ENCODE results near the gene PDE6B.
A peak's percentile ranks its signal among the peaks of the same experiment; 100 is the strongest.

The PDE6B gene

DNA sequence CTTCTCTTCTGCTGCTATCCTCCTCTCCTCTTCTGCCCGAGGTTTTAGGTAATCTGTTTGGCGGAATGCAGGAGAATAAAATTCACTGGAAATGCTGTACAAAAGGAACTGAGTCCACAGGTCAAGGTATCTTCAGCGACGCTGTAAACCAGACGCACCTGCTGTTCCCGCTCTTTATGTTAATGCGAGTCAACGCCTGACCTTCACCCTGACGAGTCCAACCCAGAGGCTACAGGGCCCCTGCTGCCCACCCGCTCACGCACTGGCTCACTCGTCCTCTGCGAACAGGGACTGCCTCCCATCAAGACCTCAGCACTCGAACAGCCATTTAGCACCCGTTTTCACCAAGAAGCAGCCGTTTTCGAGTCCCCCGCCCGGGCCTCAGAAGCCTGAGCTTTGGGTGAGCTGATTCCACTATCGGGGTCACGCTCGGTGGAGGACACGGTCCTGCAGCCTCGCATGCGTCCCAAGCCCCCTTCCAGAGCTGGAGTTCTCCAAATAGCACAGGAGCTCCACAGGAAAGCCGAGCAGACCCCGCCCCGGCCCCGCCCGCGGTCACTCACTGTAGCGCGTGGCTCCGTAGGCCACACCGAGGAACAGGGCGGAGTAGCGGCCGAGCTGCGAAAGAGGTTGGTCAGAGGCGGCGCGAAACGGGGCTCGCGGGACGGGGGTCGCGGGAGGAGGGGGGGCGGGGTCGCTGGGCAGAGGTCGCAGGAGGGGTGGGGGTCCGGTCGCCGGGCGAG, 48.1 kb downstream of the PDE6B start:
- no peak for DNase-seq

DNA sequence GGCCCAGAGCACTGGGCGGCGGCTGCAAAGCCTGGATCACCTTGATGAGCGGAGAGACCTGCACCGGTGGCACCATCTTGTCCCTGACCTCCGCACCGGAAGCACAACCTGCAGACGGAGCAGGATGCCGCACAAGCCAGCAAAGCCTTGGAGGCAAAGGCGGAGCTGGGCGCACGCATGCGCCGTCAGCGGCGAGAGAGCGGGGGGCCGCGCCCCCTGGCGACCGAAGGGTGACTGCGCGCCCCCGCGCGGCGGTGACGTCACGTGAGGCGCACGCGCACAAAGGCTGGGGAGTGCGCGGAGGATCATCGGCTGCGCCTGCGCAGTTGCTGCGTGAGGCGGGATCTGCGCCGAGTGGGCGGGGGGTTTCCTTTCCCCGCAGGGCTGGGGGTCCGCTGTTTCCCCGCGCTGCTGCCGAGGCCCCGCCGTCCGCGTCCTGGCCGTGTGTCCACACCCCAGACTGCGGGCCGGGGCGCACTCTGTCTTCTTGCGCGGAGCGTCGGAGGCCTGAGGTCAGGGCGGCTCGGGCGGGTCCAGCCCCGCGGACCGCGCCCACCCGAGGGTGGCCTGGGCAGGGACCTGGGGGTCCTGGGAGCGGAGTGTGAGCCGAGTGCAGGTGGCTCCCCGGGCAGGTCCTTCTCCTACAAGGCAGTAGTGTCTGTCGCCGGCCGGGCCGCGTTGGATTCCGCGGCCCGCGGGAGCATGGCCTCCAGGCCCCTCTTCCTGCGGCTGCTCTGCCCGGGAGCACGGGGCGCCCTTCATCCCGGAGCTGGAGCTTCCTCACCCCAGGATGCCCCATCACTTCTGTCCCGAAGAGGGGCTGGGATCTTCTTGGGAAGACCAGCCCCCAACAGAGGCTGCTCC, 49.0 kb downstream of the PDE6B start, which contains the start of the genes ATP5ME and MYL5:
ATP5ME (minus strand) TSS at position 105 of the 864 bp plus-strand sequence; CDS start at position 76, 29 bp downstream.
MYL5 (plus strand) TSS at position 371 of the 864 bp plus-strand sequence. CDS start 3,485 bp downstream, outside the sequence.
- DNase-seq: peak; percentile 99

DNA sequence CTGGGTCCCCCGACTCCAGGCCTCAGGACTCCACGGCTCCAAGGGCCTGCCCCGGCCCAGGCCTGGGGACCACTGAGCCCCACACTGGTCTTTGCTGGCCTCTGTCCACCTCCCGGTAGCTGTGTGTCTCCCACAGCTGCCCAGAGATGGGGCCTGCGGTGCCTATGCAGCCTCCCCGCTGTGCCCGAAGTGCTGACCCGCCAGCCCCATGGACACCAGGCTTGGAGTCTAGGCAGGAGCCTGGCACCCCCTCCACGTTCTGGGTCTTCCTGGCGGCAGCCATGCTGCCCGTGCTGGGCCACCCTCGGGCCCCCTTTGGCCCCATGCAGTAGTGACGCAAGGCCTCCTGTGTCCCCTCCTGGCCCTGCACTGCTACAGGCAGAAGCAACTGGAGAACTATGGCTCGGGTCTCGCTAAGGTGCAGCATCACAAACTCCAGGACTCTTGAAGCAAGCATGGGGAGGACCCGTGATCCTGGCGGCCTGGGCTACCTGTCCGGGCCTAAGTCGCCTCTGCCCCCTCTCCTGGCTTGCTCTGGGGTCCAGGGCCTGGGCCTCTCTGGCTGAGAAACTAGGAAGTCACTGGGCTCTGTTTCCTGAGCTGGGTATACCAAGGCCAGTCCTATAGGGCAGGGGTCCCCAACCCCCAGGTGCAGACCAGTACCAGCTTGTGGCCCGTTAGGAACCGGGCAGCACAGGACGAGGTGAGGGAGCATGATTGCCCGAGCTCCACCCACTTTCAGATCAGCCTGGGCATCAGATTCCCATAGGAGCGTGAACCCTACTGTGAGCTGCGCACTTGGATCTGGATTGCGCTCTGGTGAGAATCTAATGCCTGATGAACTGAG, 49.9 kb downstream of the PDE6B start:
- DNase-seq: no peak

DNA sequence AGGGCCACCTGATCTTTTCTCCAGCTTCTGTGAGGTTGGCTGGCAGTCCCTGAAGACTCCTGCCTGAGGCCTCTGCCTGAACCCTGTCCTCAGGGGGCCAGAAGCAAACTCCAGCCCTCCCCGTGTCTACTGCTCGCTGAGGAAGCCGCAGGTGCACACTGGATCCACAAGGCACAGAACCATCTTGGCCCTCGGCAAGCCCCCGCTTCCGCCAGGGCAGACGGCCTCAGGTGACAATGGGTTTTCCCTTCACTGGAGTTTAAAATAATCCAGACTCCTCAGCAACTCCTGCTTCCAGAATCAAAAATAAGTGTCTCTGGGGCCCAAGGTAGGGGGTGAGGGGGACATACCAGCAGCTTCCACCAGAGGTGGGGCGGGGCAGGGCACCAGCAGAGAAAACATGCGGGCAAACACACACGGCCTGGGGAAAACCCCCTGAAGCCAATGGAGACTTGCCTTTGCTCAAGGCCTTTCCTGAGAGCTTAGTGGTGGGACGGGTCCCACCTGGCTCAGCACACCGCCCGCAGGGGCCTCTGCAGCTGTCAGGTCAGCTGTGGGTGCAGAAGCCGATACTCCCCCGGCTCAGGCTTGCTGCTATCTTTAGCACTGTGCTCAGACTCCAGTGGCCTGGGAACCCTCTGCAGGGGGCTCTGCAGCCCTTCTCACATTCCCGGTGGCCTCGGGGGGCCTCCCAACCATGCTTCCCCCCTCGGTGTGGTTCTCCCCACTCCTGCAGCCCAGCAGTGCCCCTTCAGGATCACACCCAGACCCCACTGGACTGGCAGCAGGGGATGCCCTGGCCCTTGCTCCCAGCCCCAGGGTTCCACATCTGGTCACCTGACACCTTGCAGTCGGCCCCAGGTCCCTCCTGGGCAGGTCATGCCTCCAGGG, 50.9 kb downstream of the PDE6B start:
- DNase-seq: no peak

DNA sequence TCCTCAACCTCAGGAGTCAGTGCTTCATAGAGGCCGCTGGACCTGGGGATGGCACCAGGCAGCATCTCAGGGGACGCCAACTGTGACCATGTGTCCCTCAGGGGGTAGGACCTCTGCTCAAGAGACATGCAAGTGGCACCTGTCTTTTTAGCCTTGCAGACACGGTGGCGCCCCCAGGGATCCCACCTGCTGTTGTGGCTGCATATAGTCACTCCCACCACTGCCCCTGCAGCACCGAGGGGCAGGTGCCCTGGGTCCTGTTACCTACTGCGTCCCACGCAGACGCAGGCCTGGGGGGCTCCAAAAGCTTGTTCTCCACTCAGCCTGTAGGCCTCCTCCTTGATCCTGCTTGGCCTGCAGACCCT, 51.5 kb downstream of the PDE6B start:
- DNase-seq: no peak

DNA sequence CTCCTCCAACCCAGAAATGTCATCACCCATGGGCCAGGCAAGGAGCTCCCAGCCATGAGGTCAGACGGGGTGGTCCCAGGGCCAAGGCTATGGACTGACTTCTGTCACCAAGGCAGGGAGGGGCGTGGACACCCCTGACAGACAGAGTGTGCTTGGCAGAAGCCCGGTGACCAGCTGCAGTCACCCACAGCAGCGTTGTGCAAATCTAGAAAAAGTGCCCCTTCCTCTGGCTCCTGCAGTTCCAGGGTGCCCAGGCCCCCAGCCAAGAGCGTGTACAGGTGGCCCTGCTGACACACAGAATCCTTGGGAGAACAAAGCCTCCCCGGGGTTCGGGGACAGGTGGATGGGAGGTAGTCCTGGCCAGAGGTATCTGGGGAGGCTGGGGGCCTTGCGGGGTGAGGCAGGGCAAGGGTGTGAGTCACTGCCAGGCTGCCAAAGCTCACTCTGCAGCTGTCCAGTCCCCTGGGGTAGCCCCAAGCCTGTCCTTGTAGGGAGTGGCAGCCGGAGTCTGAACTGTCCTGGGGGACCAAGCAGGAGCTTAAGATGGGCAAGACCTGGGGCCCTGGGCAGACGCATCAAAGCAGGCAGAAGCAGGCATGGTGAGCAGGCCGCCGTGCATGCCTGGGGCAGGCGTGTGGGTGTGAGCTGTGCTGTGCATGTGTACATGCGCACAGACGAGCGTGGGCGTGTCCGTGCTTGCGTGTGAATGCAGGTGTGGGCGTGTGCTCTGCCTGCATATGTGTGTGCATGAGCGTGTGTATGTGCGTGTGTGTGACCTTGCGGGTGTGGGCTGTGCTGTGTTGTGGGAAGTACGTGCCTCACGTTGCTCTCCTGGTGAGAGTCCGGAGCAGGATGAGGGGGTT, 52.3 kb downstream of the PDE6B start:
- DNase-seq: no peak

DNA sequence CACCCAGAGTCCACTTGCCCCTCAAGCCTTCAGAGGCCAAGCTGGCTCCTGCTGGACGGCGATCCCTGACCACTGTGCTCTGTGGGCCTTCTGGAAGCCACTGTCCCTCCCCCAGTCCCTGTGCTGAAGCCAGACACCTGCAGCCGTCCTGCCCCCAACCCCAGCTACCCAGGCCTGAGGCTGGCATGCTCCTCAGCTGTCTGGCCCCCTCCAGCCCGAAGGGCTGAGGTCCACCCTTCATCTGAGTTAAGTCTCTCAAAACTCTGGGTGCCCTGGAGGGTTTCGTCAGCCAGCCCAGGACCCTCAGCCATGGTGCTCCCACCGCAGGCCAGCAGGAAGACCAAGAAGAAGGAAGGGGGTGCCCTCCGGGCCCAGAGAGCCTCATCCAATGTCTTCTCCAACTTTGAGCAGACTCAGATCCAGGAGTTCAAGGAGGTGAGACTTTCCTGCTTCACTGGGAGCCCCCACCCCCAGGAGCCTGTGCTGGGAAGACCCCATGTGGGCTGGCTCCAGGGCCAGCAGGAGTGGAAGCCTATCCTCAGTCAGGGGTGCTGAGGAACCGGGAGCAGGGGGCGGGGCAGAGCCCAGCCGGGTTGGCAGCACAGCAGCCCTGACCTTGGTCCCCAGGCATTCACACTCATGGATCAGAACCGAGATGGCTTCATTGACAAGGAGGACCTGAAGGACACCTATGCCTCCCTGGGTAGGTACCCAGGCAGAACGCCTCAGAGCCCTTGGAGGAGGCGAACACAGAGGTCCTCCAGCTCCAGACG, 53.1 kb downstream of the PDE6B start:
- DNase-seq: no peak

DNA sequence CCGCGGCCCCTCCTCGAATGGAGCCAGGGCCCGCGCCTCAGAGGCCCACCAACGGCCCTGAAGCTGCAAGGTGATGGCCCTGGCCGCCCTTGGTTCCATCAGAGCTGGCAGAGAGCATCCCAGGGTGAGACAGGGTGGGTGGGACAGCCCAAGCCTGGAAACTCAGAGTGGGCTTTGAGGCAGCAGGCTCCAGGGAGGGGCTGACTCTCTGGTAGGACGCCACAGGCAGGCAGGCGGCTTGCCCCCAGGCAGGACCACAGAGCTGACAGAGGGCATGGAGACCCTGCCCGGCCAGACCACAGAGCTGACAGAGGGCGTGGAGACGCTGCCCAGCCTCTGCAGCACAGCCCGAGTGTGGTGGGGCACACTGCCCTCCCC, 53.7 kb downstream of the PDE6B start:
- no peak for DNase-seq

DNA sequence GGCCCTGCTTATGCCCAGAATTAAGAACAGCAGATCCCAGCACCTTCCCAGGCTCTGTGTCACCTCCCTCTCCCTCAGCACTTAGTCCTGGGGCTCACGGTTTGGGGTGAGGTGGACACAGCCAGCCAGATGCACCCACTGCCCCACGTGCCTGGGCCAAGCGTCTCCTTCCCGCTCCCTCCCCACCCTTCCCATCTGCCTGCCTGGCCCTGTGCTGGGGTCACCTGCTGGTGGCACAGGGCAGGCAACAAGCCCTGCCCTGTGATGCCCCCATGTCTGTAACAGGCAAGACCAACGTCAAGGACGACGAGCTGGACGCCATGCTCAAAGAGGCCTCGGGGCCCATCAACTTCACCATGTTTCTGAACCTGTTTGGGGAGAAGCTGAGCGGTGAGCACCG, 54.3 kb downstream of the PDE6B start:
- no peak for DNase-seq

DNA sequence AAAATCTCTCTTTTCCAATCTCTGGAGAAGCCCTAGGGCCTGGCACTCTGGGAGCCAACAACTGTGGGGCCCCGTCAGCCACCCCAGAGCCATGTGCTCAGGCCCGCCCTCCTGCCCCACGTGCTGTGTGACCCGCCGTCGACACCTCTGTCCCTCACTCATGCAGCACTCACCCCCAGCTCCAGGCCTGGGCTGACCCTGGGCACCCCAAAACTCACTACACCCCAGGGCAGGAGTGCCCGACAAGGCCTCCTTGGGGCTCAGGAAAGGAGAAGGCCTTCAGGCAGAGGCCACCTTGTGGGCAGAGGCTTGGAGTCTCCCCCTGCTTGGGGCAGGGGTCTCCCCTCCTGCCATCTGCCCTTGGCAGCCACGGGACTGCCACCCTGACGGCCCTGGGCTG, 54.7 kb downstream of the PDE6B start:
- no peak for DNase-seq

DNA sequence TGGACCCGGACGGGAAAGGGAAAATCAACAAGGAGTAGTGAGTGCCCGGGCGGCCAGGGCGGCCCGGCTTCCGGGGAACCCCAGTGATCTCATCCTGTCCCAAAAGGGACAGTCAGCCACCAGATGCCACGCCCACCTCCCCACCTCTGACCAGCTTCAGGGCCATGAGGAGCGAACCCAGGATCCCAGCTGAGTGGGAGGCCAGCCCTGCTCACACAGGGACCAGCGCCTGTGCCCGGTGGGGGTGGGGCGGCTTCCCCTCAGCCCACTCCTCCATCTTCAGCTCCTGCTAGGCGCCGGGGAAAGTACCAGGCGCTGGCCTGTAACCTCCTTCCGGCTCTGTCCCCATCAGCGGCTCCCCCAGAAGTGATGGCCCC, 55.2 kb downstream of the PDE6B start:
- DNase-seq: no peak

DNA sequence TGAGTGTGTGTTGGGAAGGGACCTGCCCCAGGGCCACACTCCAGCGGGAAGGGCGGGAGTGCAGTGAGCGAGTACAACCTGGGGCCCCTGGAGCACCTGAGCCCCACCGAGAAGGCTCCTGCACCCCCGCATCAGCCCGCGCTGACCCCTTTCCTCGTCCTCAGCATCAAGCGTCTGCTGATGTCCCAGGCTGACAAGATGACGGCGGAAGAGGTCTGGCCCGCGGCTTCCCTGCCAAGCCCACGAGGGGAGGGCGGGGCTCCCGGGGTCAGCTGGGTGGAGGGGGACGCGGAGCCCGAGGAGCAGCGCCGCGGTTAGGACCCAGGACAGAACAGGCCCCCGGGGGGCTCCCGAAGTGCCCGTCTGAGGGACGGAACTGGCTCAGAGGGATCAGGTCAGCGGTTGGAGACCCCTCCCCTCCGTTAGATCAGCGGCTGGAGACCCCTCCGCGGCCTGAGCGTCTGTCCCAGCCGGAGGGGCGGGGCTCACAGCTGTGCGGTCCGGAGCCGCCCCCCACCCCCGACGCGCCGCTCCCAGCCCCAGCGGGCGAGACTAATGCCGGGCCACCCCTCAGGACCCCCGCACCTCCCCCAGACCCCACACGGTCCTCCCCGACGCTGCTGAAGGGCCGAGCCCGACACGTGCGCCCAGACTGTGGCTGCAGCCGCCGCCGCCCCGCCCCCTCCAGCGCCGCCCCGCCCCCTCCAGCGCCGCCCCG, 55.7 kb downstream of the PDE6B start:
- DNase-seq: peak; percentile 75

DNA sequence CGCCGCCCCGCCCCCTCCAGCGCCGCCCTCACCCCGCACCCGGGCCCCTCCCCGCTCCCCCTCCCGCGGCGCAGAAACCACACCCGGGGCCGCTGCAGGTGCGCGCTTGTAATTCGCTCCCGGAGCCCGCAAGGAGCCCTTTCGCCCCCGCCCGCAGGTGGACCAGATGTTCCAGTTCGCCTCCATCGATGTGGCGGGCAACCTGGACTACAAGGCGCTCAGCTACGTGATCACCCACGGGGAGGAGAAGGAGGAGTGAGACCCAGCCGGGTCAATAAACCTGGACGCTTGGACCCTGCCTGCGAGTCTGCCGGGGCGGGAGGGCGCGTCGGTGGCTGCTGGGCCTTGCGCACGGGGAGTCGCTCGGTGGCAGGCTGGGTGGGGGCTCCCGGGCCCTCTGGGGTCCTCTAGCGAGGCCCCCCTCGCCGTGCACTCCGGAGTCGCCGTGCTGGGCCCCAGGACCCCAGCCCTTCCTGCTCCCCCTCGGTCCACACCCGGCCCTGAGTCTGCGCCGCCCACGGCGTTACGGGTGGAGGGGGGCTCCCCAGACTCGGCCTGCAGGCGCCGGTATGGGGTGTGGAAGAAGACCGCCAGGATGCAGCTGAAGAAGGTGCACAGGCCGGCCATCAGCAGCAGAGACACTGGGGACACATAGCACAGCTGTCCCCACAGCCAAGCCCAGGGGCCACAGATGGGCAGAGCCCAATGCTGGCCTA, 56.5 kb downstream of the PDE6B start:
- DNase-seq: no peak

DNA sequence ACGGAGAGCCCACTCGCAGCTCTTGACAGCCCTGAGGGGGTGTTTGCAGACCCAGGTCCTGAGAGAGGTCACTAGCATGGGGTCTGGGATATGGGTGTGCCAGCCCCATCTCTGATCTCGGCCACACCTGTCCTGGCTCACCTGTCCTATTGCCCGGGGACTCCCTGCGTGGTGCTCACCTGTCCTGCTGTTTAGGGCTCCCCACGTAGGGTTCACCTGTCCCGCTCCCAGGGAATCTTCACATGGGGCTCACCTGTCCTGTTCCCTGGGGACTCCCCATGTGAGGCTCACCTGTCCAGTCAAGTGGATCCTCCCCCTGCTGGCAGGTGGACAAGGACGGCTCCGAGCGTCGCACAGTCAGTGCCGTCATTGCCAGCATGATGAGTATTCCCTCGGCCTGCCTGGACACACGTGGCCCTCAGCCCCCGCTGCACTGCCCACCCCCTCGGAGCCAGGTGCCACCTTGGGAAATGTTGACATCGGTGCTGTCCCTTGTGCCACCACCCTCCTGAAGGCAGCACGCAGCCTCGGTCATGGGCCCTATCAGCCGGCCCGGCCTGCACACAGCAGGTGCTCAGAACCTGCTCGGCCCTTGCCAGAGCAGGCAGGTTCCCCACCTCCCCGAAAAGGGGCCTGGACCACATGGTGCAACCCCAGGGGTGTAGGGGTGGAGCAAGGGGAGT, 57.3 kb downstream of the PDE6B start:
- DNase-seq: no peak

DNA sequence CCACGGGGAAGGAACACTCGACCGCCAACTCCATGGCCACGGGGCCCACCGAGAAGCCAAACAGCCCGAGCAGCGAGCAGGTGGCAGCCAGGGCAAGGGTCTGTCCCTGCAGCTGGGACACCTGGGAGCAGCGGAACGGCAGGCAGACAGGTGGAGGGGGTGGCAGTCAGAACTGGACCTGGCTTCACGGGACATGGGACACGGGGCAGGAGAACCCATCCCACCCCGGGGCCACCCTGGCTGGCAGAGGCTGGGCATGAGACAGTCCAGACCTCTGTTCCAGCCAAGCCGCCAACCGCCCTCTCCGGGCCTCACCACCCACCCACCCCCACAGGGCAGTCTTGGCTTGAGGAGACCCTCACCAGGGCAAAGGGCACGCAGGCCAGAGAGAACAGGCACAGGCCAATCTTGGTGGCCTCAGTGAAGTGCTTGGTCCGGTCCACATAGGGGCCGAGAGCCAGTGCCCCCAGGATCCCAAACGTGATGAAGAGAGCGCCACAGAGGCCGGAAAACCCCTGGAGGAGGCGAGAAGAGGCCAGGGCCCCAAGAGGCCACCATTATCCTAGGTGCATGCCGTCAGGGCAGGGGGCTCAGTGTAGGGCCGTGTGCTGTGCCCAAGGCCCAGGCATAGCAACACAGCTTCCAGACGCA, 58.0 kb downstream of the PDE6B start:
- DNase-seq: no peak

DNA sequence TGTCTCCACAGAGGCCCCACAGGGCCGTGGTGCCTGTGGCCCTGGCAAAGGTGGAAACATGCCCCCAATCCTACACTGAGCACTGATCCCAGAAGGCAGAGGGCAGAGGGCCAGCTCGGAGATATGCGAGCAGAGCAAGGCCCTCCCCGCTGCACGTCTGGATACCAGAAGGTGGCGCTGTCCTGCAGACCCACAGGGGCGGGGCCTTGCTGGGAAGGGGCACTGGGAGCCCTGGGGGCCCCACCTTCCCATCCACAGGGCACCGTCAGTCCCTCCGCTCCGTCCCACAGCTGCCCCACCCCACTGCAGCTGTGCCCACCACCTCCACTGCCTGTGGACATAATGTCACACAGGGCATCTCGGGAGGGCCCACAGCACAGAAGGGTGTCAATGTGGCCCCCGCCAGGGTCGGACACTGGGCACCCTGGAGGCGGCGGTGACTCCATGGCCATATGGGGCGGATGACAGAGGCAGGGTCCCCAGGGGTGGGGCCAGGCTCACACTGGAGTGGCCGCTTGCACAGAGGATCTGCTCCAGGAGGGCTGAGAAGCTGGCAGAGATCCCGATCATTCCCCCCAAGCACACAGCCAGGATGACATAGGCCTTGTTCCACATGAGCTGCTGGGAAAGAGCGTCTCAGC, 58.7 kb downstream of the PDE6B start:
- peak; percentile 68 for DNase-seq

DNA sequence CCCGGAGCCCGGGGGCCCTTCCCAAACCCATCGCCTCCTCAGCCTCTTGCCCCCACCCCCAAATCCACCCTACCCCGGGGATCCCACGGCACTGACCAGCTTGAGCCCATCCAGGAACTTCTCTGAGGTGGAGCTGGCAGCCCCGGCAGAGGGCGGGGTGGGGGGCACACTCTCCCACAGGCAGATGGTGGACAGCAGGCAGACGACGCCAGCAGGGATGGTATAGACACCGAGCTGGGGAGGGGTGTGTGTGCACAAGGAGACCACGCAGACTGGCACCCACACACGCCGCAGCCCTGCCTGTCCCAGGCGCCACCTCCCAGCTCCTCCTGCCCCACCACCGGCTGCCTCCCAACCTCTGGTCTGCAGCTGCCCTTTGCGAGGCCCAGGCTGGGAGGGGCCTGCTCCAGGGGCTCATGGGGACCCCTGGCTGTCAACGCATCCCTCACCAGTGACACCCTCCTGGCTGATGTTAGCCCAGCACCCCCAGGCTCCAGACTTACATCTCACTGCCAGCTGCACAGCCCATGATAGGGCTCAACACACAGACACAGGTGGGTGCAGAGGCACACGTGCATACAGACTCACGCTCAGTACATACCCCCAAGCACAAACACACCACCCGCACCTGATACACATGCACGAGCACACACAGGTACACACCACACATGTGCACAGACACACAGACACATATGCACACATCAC, 59.4 kb downstream of the PDE6B start:
- no peak for DNase-seq
